ENCODE results near the gene ZNF532.

The ZNF532 gene

DNA sequence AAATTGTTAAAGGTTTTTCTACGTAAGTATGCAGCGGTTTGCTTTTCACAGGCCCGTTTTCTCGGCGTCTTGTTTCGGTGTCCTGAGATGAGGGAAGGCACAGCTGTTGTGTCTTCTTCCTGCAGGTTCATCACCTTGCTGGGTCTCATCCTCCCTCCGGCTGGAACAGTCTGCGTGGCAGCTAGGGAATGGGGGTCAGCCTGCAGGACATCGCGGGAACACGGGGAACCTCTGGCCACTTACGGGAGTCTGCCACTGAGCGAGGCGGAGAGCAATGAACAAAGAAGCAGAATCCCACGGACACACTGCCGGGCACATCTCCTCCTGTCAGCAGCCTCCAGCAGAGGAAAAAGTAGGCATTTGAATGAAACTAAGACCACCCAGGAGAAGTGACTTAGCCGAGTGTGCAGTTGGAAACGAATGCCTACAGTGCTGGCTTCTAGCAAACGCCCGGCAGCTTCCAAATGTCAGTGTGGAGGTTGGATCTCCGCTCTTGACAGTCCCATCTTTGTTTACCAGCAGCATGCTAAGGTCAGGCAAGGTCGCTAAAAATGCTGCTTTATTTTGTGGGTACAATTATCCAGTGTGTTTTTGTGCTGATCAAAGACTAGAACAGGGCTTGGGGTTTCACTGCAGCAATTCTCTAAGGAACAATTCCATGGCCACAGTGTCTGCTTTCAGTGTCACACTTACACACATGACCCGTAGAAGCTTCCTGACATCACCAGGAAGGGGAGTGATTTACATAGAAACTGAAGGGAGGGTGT is 165.2 kb downstream of the ZNF532 start:
- peak in 37 of 56 donors; percentile 9 to 77 (median 47) for DNase-seq

DNA sequence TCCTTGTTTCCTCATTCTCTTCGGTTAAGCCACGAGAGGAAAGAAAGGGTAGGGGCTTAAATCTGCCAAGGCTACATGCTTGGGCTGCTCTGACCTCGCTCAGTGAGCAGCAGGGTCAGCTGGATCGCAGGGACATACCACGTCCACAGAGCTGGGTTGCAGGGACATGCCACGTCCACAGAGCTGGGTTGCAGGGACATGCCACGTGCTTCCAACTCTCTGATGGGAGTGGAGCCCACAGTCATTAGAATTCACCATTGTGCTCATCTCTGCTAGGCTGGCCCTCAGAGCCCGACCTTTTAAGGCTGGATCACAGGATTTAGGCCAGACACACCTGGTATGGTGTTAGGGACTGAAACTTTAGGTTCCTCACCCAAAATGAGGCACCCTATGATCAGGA is 167.6 kb downstream of the ZNF532 start:
- no peak for DNase-seq

DNA sequence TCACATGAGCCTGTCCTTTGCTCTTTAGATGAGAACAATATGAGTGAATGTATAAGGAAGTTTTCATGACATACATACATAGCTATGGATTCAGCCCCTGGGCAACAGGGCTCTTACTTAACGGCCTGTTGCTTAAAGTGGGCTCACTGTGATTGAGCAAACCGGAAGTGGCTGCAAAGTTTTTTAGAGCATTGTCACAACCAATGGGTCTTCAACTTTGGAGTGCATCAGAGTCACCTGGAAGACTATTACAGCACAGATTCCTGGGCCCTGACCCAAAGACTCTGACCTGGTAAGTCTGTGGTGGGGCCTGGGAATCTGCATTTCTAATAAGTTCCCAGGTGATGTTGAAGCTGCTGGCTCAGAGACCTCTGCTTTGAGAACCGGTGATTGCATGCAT is 168.7 kb downstream of the ZNF532 start:
- DNase-seq = no peak

DNA sequence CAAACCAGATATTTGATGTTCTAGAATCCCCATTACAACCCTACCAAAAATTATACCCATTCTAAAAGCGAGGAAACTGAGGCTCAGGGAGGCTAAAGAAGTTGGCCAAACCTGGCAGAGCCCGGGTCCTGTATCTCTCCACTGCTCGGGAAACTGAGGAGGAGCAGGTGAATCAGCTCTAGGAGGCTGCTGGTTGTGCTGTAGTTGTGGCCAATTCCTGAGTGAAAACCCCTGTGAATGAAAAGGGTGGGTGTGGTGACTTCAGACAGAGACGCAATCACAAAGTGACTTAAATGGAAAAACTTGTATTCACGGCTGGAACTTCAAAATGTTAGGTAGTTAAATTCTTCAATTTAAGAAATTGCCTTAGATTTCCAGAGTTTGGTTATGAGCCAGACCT is 169.3 kb downstream of the ZNF532 start:
- no peak for DNase-seq

DNA sequence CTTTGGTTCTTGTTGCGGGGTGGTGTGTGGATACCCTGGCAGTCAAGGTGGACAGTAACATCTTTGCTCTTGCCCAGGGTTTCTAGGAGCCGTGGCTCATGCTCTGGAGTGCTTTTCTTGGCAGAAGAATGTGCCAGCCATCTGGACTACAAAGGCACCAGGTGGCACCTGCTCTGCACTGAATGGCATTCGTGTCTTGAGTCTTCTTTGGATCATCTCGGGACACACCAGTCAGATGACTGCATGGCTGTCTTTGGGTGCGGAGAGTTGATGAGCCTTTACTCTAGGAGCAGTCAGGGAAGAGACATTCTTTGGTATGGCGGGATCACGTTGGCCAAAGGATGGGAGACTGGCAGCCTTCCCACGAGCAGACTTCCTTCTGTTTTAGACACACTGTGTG is 170.9 kb downstream of the ZNF532 start:
- DNase-seq = no peak

Data from amygdala (tissue), 56 donors.